ENCODE results near the gene DOCK4.

DOCK4 gene

GRCh38 chr7:111743244-111743847 is 462.9 kb downstream of the DOCK4 start:
- DNase-seq = no peak

- DNase-seq = no peak
Observed at GRCh38 chr7:111741811-111742240, 464.4 kb downstream of the DOCK4 start.

- no peak for DNase-seq
Observed at GRCh38 chr7:111740942-111741341, 465.3 kb downstream of the DOCK4 start.

GRCh38 chr7:111736552-111736874 is 469.7 kb downstream of the DOCK4 start:
- no peak for DNase-seq

GRCh38 chr7:111735661-111736551 is 470.3 kb downstream of the DOCK4 start:
- no peak for DNase-seq

- DNase-seq = no peak
Observed at GRCh38 chr7:111734954-111735660, 471.1 kb downstream of the DOCK4 start.

- DNase-seq = no peak
Observed at GRCh38 chr7:111732923-111733322, 473.3 kb downstream of the DOCK4 start.

GRCh38 chr7:111730476-111731300 is 475.5 kb downstream of the DOCK4 start:
- DNase-seq = no peak

GRCh38 chr7:111730057-111730456 is 476.1 kb downstream of the DOCK4 start:
- no peak for DNase-seq

- DNase-seq = no peak
Observed at GRCh38 chr7:111729483-111729882, 476.7 kb downstream of the DOCK4 start.

- DNase-seq = no peak
Observed at GRCh38 chr7:111728635-111728995, 477.6 kb downstream of the DOCK4 start.

- no peak for DNase-seq
Observed at GRCh38 chr7:111727905-111728634, 478.1 kb downstream of the DOCK4 start.

GRCh38 chr7:111718886-111719285 is 487.3 kb downstream of the DOCK4 start:
- DNase-seq = no peak

GRCh38 chr7:111711426-111712065 is 494.7 kb downstream of the DOCK4 start:
- no peak for DNase-seq

- no peak for DNase-seq
Observed at GRCh38 chr7:111710839-111711380, 495.3 kb downstream of the DOCK4 start.

- no peak for DNase-seq
Observed at GRCh38 chr7:111708072-111708471, 498.1 kb downstream of the DOCK4 start.

GRCh38 chr7:111705807-111706206 is 500.4 kb downstream of the DOCK4 start:
- DNase-seq = no peak

- no peak for DNase-seq
Observed at GRCh38 chr7:111697771-111698170, 508.4 kb downstream of the DOCK4 start.

- DNase-seq = no peak
Observed at GRCh38 chr7:111694376-111694775, 511.8 kb downstream of the DOCK4 start.

GRCh38 chr7:111690364-111691111 is 515.7 kb downstream of the DOCK4 start:
- DNase-seq = no peak

- no peak for DNase-seq
Observed at GRCh38 chr7:111685349-111685748, 520.9 kb downstream of the DOCK4 start.

Data from activated T-cell treated with anti-CD3 and anti-CD28 coated beads, Interleukin-2, amount 50 U/mL, for 1 hour (primary cell).